HepG2 (cell line): Measurements from ENCODE around the gene JOSD1. TPM values are rescaled to one million over a fixed set of nuclear protein-coding genes. Genes with fewer than 3 reads are reported as not detected.
A peak's percentile ranks its signal among the peaks of the same experiment; 100 is the strongest.

Experiments
- ATAD3A ChIP-seq: sonication (generic); formaldehyde crosslinking; IDR thresholded peaks from 2 replicates; pipeline ENCODE4 v1.4.0; 2020; ENCODE audit warnings: missing genetic modification reagents
- CBX1 ChIP-seq: IDR thresholded peaks from one replicate; pipeline ENCODE4 v1.6.1; 2016; ENCODE audit warnings: antibody characterized with exemption, low read depth
- HDAC2 ChIP-seq: sonication (generic); formaldehyde crosslinking; IDR thresholded peaks from 2 replicates; pipeline ENCODE4 v1.4.0; 2020; ENCODE audit warnings: missing genetic modification reagents
- HNRNPK ChIP-seq: fragments of 200-400 bp; formaldehyde crosslinking; IDR thresholded peaks from 2 replicates; pipeline ENCODE4 v1.6.1; 2018; ENCODE audit warnings: low read length, low read depth, moderate library complexity, mild to moderate bottlenecking; ENCODE audit not compliant: poor library complexity, severe bottlenecking
- KAT8 ChIP-seq: IDR thresholded peaks from 2 replicates; pipeline ENCODE4 v1.6.1; 2016; ENCODE audit warnings: missing genetic modification reagents, missing compliant biosample characterization
- KDM4B ChIP-seq: sonication (generic); formaldehyde crosslinking; IDR thresholded peaks from 2 replicates; pipeline ENCODE4 v1.4.0; 2020; ENCODE audit warnings: missing genetic modification reagents
- NR0B2 ChIP-seq: sonication (generic); formaldehyde crosslinking; IDR thresholded peaks from 2 replicates; pipeline ENCODE4 v1.4.0; 2020; ENCODE audit warnings: mild to moderate bottlenecking, missing genetic modification reagents
- PHF5A ChIP-seq: IDR thresholded peaks from one replicate; pipeline ENCODE4 v1.6.1; 2018; ENCODE audit warnings: low read depth, missing genetic modification reagents; ENCODE audit not compliant: unreplicated experiment
- POLR2A ChIP-seq, 2 experiments: IDR thresholded peaks; 2 replicates each; pipeline ENCODE4 v1.6.1; 2011; ENCODE audit warnings: low read depth in 2 of 2, low read length in 2 of 2, mild to moderate bottlenecking in 1 of 2, moderate library complexity in 1 of 2; ENCODE audit not compliant: insufficient read depth in 1 of 2
- POLR2AphosphoS5 ChIP-seq: IDR thresholded peaks from 2 replicates; pipeline ENCODE4 v1.6.1; 2012; ENCODE audit warnings: low read depth, low read length
- THYN1 ChIP-seq: sonication (generic); formaldehyde crosslinking; IDR thresholded peaks from 2 replicates; pipeline ENCODE4 v1.8.1; 2023; ENCODE audit warnings: low read depth, mild to moderate bottlenecking, moderate library complexity, missing genetic modification reagents, borderline replicate concordance
- ZBTB4 ChIP-seq: sonication (generic); formaldehyde crosslinking; IDR thresholded peaks from 2 replicates; pipeline ENCODE4 v1.4.0; 2020; ENCODE audit warnings: missing genetic modification reagents, mild to moderate bottlenecking, borderline replicate concordance
- ZFP41 ChIP-seq: sonication (generic); formaldehyde crosslinking; IDR thresholded peaks from 2 replicates; pipeline ENCODE4 v1.4.0; 2020; ENCODE audit warnings: mild to moderate bottlenecking, missing genetic modification reagents, borderline replicate concordance
- ZNF235 ChIP-seq: sonication (generic); formaldehyde crosslinking; IDR thresholded peaks from 2 replicates; pipeline ENCODE4 v1.8.1; 2023; ENCODE audit warnings: mild to moderate bottlenecking, missing genetic modification reagents, borderline replicate concordance
- ZNF382 ChIP-seq: sonication (generic); formaldehyde crosslinking; IDR thresholded peaks from 2 replicates; pipeline ENCODE4 v1.5.0; 2020; ENCODE audit warnings: missing genetic modification reagents, mild to moderate bottlenecking, borderline replicate concordance
- ZSCAN31 ChIP-seq: sonication (generic); formaldehyde crosslinking; IDR thresholded peaks from 2 replicates; pipeline ENCODE4 v1.5.0; 2020; ENCODE audit warnings: low read depth, mild to moderate bottlenecking, missing genetic modification reagents
- polyA plus RNA-seq, 8 experiments: library from polyadenylated mRNA; depleted of rRNA in 3 of 8; stranded (reverse) in 7 of 8; unstranded in 1 of 8; fragments of >200 nt; fragmentation: Illumina TruSeq in 4 of 8; extraction: Trizol in 4 of 8; gene quantifications; 2 replicates each; pipeline versions ENCODE4 v1.2.1 to v1.2.3, GENCODE V29; 2011 to 2016; ENCODE audit warnings: low read depth in 4 of 8, missing spikeins in 1 of 8, mixed read lengths in 1 of 8; ENCODE audit not compliant: insufficient read depth in 1 of 8
- total RNA-seq, 5 experiments: library from RNA; depleted of rRNA; stranded (reverse); fragments of >200 nt; fragmentation: Illumina TruSeq; extraction: Trizol; gene quantifications; 2 replicates each; pipeline ENCODE4 v1.2.3, GENCODE V29; 2016; ENCODE audit warnings: low read depth in 1 of 5
- TF ChIP-seq, protein P1 (sequence below): sonication (generic); formaldehyde crosslinking; IDR thresholded peaks from 2 replicates; pipeline ENCODE4 v1.4.0; 2020; ENCODE audit warnings: missing genetic modification reagents
- TF ChIP-seq, protein P2 (sequence below): sonication (generic); formaldehyde crosslinking; IDR thresholded peaks from 2 replicates; pipeline ENCODE4 v1.4.0; 2020; ENCODE audit warnings: missing genetic modification reagents
- TF ChIP-seq, protein P3 (sequence below): sonication (generic); formaldehyde crosslinking; IDR thresholded peaks from 2 replicates; pipeline ENCODE4 v1.5.1; 2020; ENCODE audit warnings: missing genetic modification reagents, mild to moderate bottlenecking, borderline replicate concordance

JOSD1 gene
- total and polyA plus RNA-seq, 2 of the 13 experiments (the other 11 are each of a cell fraction or from before 2014, with no cell fraction given) = 31.7 to 38.4 TPM

- TF ChIP-seq, protein P1, sequence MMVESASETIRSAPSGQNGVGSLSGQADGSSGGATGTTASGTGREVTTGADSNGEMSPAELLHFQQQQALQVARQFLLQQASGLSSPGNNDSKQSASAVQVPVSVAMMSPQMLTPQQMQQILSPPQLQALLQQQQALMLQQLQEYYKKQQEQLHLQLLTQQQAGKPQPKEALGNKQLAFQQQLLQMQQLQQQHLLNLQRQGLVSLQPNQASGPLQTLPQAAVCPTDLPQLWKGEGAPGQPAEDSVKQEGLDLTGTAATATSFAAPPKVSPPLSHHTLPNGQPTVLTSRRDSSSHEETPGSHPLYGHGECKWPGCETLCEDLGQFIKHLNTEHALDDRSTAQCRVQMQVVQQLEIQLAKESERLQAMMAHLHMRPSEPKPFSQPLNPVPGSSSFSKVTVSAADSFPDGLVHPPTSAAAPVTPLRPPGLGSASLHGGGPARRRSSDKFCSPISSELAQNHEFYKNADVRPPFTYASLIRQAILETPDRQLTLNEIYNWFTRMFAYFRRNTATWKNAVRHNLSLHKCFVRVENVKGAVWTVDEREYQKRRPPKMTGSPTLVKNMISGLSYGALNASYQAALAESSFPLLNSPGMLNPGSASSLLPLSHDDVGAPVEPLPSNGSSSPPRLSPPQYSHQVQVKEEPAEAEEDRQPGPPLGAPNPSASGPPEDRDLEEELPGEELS (CRISPR knock-in tag) = no peak
- TF ChIP-seq KDM4B (CRISPR knock-in tag) = no peak
- peak; percentile 3; the same call in 1 of the 2 replicates for TF ChIP-seq POLR2AphosphoS5
- TF ChIP-seq KAT8 (CRISPR knock-in tag) = no peak
- no peak for TF ChIP-seq ZNF382 (CRISPR knock-in tag)
- no peak for TF ChIP-seq ZNF235 (CRISPR knock-in tag)
- no peak for TF ChIP-seq CBX1
- TF ChIP-seq, protein P2, sequence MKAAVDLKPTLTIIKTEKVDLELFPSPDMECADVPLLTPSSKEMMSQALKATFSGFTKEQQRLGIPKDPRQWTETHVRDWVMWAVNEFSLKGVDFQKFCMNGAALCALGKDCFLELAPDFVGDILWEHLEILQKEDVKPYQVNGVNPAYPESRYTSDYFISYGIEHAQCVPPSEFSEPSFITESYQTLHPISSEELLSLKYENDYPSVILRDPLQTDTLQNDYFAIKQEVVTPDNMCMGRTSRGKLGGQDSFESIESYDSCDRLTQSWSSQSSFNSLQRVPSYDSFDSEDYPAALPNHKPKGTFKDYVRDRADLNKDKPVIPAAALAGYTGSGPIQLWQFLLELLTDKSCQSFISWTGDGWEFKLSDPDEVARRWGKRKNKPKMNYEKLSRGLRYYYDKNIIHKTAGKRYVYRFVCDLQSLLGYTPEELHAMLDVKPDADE (CRISPR knock-in tag) = no peak
- TF ChIP-seq HNRNPK = no peak
- TF ChIP-seq, protein P3, sequence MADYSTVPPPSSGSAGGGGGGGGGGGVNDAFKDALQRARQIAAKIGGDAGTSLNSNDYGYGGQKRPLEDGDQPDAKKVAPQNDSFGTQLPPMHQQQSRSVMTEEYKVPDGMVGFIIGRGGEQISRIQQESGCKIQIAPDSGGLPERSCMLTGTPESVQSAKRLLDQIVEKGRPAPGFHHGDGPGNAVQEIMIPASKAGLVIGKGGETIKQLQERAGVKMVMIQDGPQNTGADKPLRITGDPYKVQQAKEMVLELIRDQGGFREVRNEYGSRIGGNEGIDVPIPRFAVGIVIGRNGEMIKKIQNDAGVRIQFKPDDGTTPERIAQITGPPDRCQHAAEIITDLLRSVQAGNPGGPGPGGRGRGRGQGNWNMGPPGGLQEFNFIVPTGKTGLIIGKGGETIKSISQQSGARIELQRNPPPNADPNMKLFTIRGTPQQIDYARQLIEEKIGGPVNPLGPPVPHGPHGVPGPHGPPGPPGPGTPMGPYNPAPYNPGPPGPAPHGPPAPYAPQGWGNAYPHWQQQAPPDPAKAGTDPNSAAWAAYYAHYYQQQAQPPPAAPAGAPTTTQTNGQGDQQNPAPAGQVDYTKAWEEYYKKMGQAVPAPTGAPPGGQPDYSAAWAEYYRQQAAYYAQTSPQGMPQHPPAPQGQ (CRISPR knock-in tag) = no peak
- 0 out of 2 replicates have a peak, but pooled peaks have one; percentile 37 for TF ChIP-seq ZBTB4 (CRISPR knock-in tag)
- TF ChIP-seq ZSCAN31 (CRISPR knock-in tag) = 0 out of 2 replicates have a peak, but pooled peaks have one; percentile 29
- TF ChIP-seq ZFP41 (CRISPR knock-in tag) = no peak
- no peak for TF ChIP-seq PHF5A (CRISPR knock-in tag)
- peak in 1 of 2 experiments; percentile 48; a peak in 2 of 4 replicates for TF ChIP-seq POLR2A (IDR thresholded peaks at IDR 0.05; ENCODE audit: insufficient read depth in 1 of 2, low read depth in 2 of 2, low read length in 2 of 2)
- TF ChIP-seq THYN1 (CRISPR knock-in tag) = no peak
- TF ChIP-seq ATAD3A (CRISPR knock-in tag) = no peak
- TF ChIP-seq HDAC2 = no peak
- TF ChIP-seq NR0B2 (CRISPR knock-in tag) = no peak
Observed at GRCh38 chr22:38733724-38734381, 33.1 kb upstream of the JOSD1 start (continued).
